Kidney (tissue), 14 donors: ENCODE results near the gene TPO. TPM values are rescaled to one million over a fixed set of nuclear protein-coding genes. Genes with fewer than 3 reads are reported as not detected.
A peak's percentile ranks its signal among the peaks of the same experiment; 100 is the strongest.

ENCODE experiments used
- DNase-seq, 5 donors: peaks; one replicate each; pipeline ENCODE4 v3.0.0-alpha.2; 2013 to 2020
- FAIRE-seq: peaks from 2 replicates; lab custom pipeline; 2012; peaks lifted over from hg19 to GRCh38; lab: Jason Lieb, UNC
- H3K27ac ChIP-seq, 2 donors: one replicate each; pipeline ENCODE4 v1.7.0; 2013; ENCODE audit warnings: low read depth in 2 of 2, low read length in 2 of 2, inconsistent platforms in 1 of 2
- H3K27me3 ChIP-seq: one replicate; pipeline ENCODE4 v1.7.1; 2013; ENCODE audit warnings: low read length, inconsistent platforms; ENCODE audit not compliant: control insufficient read depth, insufficient read depth
- H3K36me3 ChIP-seq, 3 donors: one replicate each; pipeline versions ENCODE4 v1.7.0 to v1.7.1; 2013; ENCODE audit warnings: low read length in 3 of 3, control low read depth in 1 of 3, inconsistent platforms in 1 of 3; ENCODE audit not compliant: insufficient read depth in 3 of 3, control insufficient read depth in 2 of 3
- H3K4me1 ChIP-seq, 3 donors: one replicate each; pipeline versions ENCODE4 v1.7.0 to v1.7.1; 2013; ENCODE audit warnings: low read length in 3 of 3, inconsistent platforms in 1 of 3, low read depth in 1 of 3; ENCODE audit not compliant: control insufficient read depth in 2 of 3, insufficient read depth in 2 of 3
- H3K4me3 ChIP-seq, 3 donors: one replicate each; pipeline versions ENCODE4 v1.7.0 to v1.8.1; 2013; ENCODE audit warnings: low read length in 3 of 3, control low read depth in 1 of 3, inconsistent platforms in 1 of 3
- H3K9ac ChIP-seq, 3 donors: one replicate each; pipeline versions ENCODE4 v1.7.0 to v1.7.1; 2013; ENCODE audit warnings: low read length in 3 of 3, control low read depth in 1 of 3, inconsistent platforms in 1 of 3
- H3K9me3 ChIP-seq, 3 donors: one replicate each; pipeline versions ENCODE4 v1.7.0 to v1.7.1; 2013; ENCODE audit warnings: low read length in 3 of 3, control low read depth in 1 of 3, inconsistent platforms in 1 of 3; ENCODE audit not compliant: control insufficient read depth in 2 of 3, insufficient read depth in 1 of 3
- intact Hi-C: fragments of 100-400 bp; cut with DNase I; formaldehyde crosslinking; loops from one replicate; pipeline ENCODE4 v1.11.1; 2022
- polyA plus RNA-seq: library from polyadenylated mRNA; stranded (reverse); fragments of 350-450 nt; fragmentation: Illumina TruSeq; extraction: RNeasy Lipid Tissue Mini Kit (QIAGEN cat#74804); gene quantifications from one replicate; pipeline ENCODE4 v1.2.3, GENCODE V29; 2014; ENCODE audit warnings: low read depth, low replicate concordance; ENCODE audit not compliant: insufficient read depth
- total RNA-seq: library from RNA; stranded (reverse); fragmentation: NEBNext Ultra II Directional; extraction: Animal tissue kit (Norgen Biotek cat#: 25700); gene quantifications from one replicate; pipeline ENCODE4 v1.2.1, GENCODE V29; 2021
- TF ChIP-seq, protein P1 (sequence below): IDR thresholded peaks from 3 replicates; pipeline ENCODE4 v1.5.1; 2012; ENCODE audit warnings: mild to moderate bottlenecking, moderate library complexity, borderline replicate concordance; ENCODE audit not compliant: insufficient read depth; ENCODE audit errors: extremely low read depth
- donor health status: control.
- donor health status: control.
- donor health status: control.
- donor health status: control.
- donor health status: control.
- donor health status: DM: yes; HTN: yes; CAD: no.
- donor health status: Normal renal cell carcinoma (clear cell type).

Gene TPO
- total and polyA plus RNA-seq, 2 donors from 2014 or later, result not detected

DNA sequence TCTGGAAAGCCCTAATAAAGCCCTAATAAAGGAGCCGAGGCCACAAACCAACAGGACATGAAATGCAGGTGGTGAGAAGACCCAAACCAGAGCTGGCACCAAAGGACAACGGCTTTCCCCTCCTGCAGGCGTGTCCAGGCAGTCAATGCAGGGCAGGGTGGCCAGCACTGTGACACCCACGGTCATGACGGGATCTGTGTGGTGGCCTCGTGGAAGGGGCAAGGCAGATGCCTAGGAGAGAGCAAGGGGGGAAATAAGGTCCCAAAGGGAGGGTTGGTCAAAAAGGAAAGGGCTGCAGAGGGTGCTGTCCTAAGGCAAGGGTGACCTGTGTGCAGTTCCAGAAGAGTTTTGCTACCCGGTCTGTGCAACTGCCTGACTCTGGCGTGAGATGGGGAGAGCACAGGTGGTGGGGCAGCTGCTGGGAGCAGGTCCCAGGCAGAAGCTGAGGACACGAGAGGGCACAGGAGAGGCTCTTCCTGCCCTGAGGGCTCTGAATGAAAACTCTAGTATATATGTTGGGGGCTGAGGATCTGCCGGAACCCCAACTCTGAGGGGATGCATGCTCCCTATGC, 156.7 kb downstream of the TPO start:
- intact Hi-C loops, result no loop called here
- Histone ChIP-seq H3K4me1 (no peaks in the 10 kb centered on the region), H3K27me3 (no peaks in the 10 kb centered on the region), H3K4me3 (no peak overlapping the region), H3K27ac (no peak overlapping the region), H3K36me3 (no peaks in the 10 kb centered on the region), H3K9ac (no peak overlapping the region), H3K9me3 (no peaks in the 10 kb centered on the region)
- no peak for FAIRE-seq
- no peak for DNase-seq
- TF ChIP-seq, protein P1, sequence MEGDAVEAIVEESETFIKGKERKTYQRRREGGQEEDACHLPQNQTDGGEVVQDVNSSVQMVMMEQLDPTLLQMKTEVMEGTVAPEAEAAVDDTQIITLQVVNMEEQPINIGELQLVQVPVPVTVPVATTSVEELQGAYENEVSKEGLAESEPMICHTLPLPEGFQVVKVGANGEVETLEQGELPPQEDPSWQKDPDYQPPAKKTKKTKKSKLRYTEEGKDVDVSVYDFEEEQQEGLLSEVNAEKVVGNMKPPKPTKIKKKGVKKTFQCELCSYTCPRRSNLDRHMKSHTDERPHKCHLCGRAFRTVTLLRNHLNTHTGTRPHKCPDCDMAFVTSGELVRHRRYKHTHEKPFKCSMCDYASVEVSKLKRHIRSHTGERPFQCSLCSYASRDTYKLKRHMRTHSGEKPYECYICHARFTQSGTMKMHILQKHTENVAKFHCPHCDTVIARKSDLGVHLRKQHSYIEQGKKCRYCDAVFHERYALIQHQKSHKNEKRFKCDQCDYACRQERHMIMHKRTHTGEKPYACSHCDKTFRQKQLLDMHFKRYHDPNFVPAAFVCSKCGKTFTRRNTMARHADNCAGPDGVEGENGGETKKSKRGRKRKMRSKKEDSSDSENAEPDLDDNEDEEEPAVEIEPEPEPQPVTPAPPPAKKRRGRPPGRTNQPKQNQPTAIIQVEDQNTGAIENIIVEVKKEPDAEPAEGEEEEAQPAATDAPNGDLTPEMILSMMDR, result no peak

DNA sequence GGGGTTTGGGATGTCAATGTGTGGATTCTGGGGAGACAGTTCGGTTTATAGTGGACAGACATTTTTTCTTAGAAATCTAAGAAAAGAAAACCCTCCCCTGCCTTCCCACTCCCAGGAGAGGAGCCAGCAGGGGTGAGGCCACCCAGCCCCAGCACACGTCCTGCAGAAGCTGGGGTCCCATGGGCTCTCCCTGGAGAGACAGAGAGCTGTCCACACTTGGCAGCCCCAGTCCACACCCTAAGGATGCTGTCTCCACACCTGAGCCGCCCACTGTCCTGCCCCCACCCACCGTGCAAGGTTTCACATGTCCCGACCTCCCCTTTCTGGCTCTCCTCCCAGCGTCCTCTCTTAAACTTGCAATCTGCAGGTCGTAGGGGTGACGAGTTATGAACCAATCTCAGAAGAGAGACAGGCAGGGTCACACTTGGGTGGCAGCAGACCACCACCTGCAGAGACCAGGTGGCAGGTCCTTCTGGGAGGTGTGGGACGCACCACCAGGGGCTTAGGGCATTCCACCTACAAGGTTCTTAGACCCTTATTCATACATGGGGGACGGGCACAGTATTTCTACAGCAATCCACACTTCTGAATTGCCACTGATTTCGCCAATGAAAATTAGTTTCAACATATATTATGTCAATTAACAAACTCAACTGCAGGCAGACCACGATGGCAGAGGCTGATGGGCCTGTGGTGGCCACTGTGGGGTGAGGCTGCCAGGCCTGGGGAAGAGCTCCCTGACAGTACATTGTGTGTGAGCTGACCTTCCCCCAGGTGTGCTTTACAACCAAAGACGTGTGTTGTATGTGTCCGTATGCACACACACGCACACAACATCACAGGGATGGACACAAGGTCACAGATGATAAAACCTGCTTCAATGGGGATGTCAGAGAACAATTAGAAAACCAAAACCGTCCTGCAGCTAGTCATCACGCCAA, 158.5 kb downstream of the TPO start:
- TF ChIP-seq, protein P1, result no peak
- Histone ChIP-seq H3K27me3 (no peaks in the 10 kb centered on the region), H3K9ac (no peak overlapping the region), H3K4me1 (no peaks in the 10 kb centered on the region), H3K9me3 (no peaks in the 10 kb centered on the region), H3K36me3 (no peaks in the 10 kb centered on the region), H3K27ac (no peak overlapping the region), H3K4me3 (no peak overlapping the region)
- DNase-seq, result no peak
- intact Hi-C loops, result no loop called here
- no peak for FAIRE-seq

DNA sequence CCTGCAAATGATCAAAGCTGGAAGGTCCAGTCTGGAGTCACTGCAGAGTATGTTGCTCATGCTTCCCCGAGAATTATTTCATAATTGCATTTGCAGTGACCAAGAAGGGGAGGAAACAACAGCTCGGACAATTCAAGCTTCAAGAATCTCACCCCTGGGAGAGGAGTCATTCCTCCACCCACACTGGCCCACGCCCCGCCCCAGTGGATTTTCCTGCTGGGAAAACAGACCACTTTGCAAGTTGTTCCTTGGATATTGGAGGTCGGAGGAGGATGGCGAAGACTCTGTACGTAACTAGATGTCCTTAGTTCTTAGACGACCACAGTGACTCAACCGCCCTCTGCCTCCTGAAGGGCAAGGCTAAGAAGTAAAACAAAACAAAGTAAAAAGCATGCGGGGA, 159.4 kb downstream of the TPO start:
- Histone ChIP-seq H3K27me3 (no peaks in the 10 kb centered on the region), H3K4me3 (no peak overlapping the region), H3K4me1 (no peaks in the 10 kb centered on the region), H3K36me3 (no peaks in the 10 kb centered on the region), H3K27ac (no peak overlapping the region), H3K9me3 (no peaks in the 10 kb centered on the region), H3K9ac (no peak overlapping the region)
- TF ChIP-seq, protein P1, result no peak
- intact Hi-C loops, result no loop called here
- FAIRE-seq, result no peak
- DNase-seq, result peak in 1 of 5 donors; percentile 78
